22Rv1 (cell line): ENCODE results near the gene TMIGD1.

Experiments used
- H3K27ac ChIP-seq: fragments of 450-650 bp; 2 replicates; pipeline ENCODE4 v1.5.1; 2017
- CTCF ChIP-seq: fragments of 450-650 bp; IDR thresholded peaks from 2 replicates; pipeline ENCODE4 v1.5.1; 2017; ENCODE audit warnings: mild to moderate bottlenecking
- ZFX ChIP-seq: fragments of 450-650 bp; IDR thresholded peaks from 2 replicates; pipeline ENCODE4 v1.6.1; 2017; ENCODE audit warnings: antibody characterized with exemption, borderline replicate concordance

Gene TMIGD1

DNA sequence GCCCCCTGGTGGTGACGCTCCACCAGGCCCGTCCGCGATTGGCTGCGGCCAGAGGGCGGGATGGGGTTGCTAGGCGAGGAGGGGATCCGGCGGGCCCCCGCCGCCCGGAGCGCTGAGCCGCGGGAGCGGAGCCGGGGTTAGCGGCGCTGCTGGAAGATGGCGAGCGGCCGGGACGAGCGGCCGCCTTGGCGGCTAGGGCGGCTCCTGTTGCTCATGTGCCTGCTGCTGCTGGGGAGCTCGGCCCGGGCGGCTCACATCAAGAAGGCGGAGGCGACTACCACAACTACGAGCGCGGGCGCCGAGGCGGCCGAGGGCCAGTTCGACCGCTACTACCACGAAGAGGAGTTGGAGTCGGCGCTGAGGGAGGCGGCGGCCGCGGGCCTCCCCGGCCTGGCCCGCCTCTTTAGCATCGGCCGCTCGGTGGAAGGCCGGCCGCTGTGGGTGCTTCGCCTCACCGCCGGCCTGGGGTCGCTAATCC, 45.0 kb upstream of the TMIGD1 start, which contains the start of gene CPD:
TSS of gene CPD (plus strand) at position 103 of the 478 bp plus-strand sequence. CDS start at position 157, 54 bp downstream.
- no peak for TF ChIP-seq ZFX
- no peak for TF ChIP-seq CTCF
- H3K27ac ChIP-seq, result peak within 1 kb of the TSS; percentile 85

DNA sequence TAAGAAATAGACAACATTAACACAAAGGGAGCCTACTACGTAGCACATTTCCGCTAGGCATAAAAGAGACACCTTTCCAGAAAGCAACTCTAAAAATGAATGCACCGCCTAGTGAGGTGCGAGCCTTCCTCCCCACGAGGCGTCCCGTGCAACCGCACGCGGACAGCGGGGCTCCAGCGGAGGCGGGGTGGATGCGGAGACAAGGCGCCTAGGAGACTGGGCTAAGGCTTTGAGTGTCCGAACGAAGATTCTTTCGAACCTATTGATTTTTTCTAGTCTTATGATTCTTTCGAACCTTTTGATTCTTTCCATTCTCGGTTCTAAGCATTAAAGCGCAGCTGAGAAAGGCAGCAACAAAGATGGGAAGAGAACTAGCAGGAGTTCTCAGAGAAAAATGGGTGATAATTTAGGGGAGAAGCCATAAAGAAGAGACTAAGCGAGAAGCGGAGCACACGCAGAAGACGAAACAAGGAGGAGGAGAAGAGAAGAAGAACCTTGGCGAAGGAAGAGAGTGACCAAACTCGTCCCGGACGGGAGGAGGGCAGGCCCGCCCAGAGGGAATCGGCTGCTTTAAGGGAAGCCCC, 44.5 kb upstream of the TMIGD1 start:
- TF ChIP-seq CTCF (no peak), ZFX (no peak)
- H3K27ac ChIP-seq, result peak overlapping the region; percentile 85

- TF ChIP-seq ZFX, result no peak
- TF ChIP-seq CTCF, result no peak
- H3K27ac ChIP-seq, result peak overlapping the region; percentile 85
These were observed 43.9 kb upstream of the TMIGD1 start for GRCh38 chr17:30377574-30378240.

DNA sequence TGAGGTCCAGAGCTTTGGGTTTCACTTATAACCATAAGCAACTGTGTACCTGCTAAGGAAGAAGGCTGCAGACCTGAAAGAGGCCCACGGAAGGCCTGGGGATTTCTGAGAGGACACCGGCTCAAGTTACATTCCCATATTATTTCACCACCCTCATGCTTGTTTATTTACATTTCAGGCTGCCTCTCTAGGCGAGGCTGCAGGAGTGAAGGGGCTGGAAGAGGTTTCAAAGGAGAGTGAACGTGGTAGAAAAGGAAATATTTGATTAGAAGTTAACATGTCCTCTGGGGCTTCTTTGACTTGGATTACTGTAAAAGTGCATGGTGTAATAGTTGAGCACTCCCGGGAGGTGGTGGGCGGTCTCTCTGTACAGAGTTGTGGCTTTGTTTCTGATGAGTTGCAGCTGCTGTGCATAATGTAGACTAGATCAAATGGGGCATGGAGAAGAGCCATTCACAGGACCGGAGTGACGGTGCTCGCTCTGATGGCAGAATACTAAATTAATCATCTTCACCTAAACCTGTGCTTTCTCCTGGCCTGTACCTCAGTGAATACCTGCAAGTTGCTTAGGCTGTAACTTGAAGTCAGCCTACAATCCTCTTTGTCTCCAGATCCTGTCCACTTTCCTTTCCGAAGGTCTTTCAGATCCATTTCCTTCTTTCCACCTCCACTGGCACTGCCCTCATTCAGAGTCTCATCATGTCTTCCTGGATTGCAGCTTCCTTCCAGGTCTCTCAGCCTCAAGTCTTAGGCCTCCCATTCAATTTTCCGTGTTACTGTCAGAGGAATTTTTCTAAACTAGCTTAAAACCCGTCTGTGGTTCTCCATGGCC, 43.0 kb upstream of the TMIGD1 start:
- TF ChIP-seq CTCF, result no peak
- no peak for TF ChIP-seq ZFX
- H3K27ac ChIP-seq, result peak overlapping the region; percentile 85

DNA sequence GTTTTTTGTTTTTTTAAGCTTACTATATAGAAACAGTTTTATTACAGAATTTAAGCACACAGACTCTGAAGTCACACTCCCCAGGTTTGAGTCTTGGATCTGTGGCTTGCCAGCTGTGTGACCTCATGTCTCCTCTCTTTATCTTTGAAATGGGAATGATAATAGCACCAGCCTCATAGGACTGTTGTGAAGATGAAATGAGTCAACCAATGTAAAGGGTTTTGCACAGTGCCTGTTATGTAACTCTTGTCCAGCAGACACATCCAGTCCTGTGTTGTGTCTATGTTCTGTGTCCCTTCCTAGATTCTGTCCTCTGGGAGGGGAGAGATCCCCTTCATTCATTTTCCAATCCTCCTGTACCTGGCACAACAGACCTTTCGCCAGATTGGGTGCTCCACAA, 41.8 kb upstream of the TMIGD1 start:
- TF ChIP-seq CTCF (no peak), ZFX (no peak)
- peak overlapping the region; percentile 85 for H3K27ac ChIP-seq

- no peak overlapping the region for H3K27ac ChIP-seq
- no peak for TF ChIP-seq ZFX
- no peak for TF ChIP-seq CTCF
These were observed 38.9 kb upstream of the TMIGD1 start for GRCh38 chr17:30372755-30373154.

DNA sequence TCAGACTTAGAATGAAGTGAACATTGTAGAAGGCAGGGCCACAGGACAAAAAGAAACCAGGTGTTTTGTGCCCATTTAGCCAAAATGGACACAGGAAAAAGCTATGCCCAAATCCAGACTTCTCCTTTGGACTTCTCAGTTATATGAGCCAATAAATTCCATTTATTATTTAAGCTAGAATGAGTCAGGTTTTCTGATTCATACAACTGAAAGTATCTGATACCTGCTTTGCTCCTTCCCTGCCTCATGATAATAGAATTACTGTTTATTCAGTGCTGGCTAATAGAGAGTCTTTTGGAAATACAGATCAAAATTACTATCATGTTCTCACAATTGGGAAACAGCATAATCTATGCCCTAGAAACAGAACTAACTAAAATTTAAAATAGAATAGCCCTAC, 36.1 kb upstream of the TMIGD1 start:
- no peak for TF ChIP-seq ZFX
- no peak for TF ChIP-seq CTCF
- H3K27ac ChIP-seq, result no peak overlapping the region
